H1 (cell line): ENCODE measurements around the gene AKT1. TPM values are rescaled to one million over a fixed set of nuclear protein-coding genes. Genes with fewer than 3 reads are reported as not detected.

Source experiments
- BACH1 ChIP-seq: IDR thresholded peaks from 2 replicates; pipeline ENCODE4 v1.6.1; 2012; ENCODE audit warnings: low read length, improper control_type of control experiment
- JUND ChIP-seq: IDR thresholded peaks from 2 replicates; pipeline ENCODE4 v1.6.1; 2011; ENCODE audit warnings: mild to moderate bottlenecking, improper control_type of control experiment, low read length
- POLR2A ChIP-seq, 2 experiments: IDR thresholded peaks; 1 replicate in 1 of 2; 2 replicates in 1 of 2; pipeline ENCODE4 v1.6.1; 2011; ENCODE audit warnings: low read depth in 2 of 2, low read length in 2 of 2, mild to moderate bottlenecking in 2 of 2; ENCODE audit errors: control extremely low read depth in 1 of 2
- SAP30 ChIP-seq: fragments of 300-600 bp; sonication (generic); IDR thresholded peaks from 2 replicates; pipeline ENCODE4 v1.7.1; 2012; ENCODE audit warnings: low read length, moderate library complexity, mild to moderate bottlenecking, inconsistent platforms; ENCODE audit not compliant: insufficient read depth, insufficient replicate concordance
- SIN3A ChIP-seq, 2 experiments: IDR thresholded peaks in 1 of 2; conservative IDR thresholded peaks in 1 of 2; 2 replicates each; pipeline ENCODE4 v1.6.1; 2011 to 2012; ENCODE audit warnings: low read length in 2 of 2, improper control_type of control experiment in 1 of 2, low read depth in 1 of 2, mild to moderate bottlenecking in 1 of 2
- polyA plus RNA-seq, 7 experiments: library from polyadenylated mRNA; depleted of rRNA in 3 of 7; stranded (reverse) in 5 of 7; unstranded in 2 of 7; fragments of >200 nt in 5 of 7; fragments of 200-250 nt in 2 of 7; gene quantifications; 1 replicate in 5 of 7; 2 replicates in 1 of 7; 4 replicates in 1 of 7; pipeline versions ENCODE4 v1.2.1 to v1.2.3, GENCODE V29; 2011 to 2013; ENCODE audit warnings: missing spikeins in 2 of 7, mixed read lengths in 2 of 7
- total RNA-seq: library from RNA; stranded (reverse); fragmentation: NEBNext Ultra II Directional; extraction: Animal tissue kit (Norgen Biotek cat#: 25700); gene quantifications from 2 replicates; pipeline ENCODE4 v1.2.1, GENCODE V29; 2021
- TF ChIP-seq, protein P1 (sequence below), 3 experiments: IDR thresholded peaks; 1 replicate in 2 of 3; 2 replicates in 1 of 3; pipeline versions ENCODE4 v1.5.1 to v1.6.1; 2011; ENCODE audit warnings: low read length in 3 of 3, mild to moderate bottlenecking in 3 of 3, inconsistent platforms in 2 of 3, low read depth in 1 of 3, moderate library complexity in 1 of 3; ENCODE audit not compliant: insufficient read depth in 1 of 3; ENCODE audit errors: control extremely low read depth in 1 of 3
- TF ChIP-seq, protein P2 (sequence below): fragments of 300-600 bp; sonication (generic); IDR thresholded peaks from 2 replicates; pipeline ENCODE4 v1.7.1; 2012; ENCODE audit warnings: low read length, moderate library complexity, mild to moderate bottlenecking, inconsistent platforms; ENCODE audit not compliant: insufficient replicate concordance

AKT1 gene
- total and polyA plus RNA-seq, 2 of the 8 experiments (the other 6 are each of a cell fraction or from before 2014, with no cell fraction given), result 68.1 to 71.5 TPM

DNA sequence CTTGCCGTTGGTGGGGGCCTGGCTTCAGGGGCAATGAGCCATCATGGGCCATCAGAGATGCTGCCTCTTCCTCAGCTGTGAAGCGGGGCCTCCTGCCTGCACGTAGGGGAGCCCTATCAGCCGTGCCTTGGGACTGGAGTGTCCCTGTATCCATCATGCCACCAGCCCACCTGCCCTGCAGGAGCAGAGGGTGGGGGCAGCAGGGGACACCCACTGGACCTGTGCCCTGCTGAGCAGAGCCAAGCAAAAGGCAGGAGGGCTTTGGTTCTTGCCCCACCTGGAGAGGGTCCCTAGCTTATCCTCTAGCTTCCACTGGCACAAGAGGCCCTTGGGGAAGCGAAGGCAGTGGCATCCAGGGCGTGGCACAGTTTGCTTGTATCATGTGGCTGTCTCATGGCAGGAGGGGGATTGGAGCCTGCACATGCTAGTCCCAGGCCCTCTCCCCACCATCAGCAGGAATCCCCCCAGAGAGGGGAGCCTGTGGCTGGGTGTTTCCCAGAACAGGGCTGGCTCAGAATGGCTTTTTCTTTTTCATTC, 61.4 kb downstream of the AKT1 start (continued):
- TF ChIP-seq, protein P1, sequence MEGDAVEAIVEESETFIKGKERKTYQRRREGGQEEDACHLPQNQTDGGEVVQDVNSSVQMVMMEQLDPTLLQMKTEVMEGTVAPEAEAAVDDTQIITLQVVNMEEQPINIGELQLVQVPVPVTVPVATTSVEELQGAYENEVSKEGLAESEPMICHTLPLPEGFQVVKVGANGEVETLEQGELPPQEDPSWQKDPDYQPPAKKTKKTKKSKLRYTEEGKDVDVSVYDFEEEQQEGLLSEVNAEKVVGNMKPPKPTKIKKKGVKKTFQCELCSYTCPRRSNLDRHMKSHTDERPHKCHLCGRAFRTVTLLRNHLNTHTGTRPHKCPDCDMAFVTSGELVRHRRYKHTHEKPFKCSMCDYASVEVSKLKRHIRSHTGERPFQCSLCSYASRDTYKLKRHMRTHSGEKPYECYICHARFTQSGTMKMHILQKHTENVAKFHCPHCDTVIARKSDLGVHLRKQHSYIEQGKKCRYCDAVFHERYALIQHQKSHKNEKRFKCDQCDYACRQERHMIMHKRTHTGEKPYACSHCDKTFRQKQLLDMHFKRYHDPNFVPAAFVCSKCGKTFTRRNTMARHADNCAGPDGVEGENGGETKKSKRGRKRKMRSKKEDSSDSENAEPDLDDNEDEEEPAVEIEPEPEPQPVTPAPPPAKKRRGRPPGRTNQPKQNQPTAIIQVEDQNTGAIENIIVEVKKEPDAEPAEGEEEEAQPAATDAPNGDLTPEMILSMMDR (IDR thresholded peaks at IDR 0.05; ENCODE audit: control extremely low read depth in 1 of 3, insufficient read depth in 1 of 3, low read depth in 1 of 3, low read length in 3 of 3), result no peak
- TF ChIP-seq SAP30 (no peak), BACH1 (no peak), JUND (no peak), SIN3A (conservative IDR thresholded peaks at IDR 0.05 in 1 of 2, IDR thresholded peaks at IDR 0.05 in 1 of 2; ENCODE audit: low read depth in 1 of 2, low read length in 2 of 2) (no peak), POLR2A (IDR thresholded peaks at IDR 0.05; ENCODE audit: control extremely low read depth in 1 of 2, low read depth in 2 of 2, low read length in 2 of 2) (no peak)
- TF ChIP-seq, protein P2, sequence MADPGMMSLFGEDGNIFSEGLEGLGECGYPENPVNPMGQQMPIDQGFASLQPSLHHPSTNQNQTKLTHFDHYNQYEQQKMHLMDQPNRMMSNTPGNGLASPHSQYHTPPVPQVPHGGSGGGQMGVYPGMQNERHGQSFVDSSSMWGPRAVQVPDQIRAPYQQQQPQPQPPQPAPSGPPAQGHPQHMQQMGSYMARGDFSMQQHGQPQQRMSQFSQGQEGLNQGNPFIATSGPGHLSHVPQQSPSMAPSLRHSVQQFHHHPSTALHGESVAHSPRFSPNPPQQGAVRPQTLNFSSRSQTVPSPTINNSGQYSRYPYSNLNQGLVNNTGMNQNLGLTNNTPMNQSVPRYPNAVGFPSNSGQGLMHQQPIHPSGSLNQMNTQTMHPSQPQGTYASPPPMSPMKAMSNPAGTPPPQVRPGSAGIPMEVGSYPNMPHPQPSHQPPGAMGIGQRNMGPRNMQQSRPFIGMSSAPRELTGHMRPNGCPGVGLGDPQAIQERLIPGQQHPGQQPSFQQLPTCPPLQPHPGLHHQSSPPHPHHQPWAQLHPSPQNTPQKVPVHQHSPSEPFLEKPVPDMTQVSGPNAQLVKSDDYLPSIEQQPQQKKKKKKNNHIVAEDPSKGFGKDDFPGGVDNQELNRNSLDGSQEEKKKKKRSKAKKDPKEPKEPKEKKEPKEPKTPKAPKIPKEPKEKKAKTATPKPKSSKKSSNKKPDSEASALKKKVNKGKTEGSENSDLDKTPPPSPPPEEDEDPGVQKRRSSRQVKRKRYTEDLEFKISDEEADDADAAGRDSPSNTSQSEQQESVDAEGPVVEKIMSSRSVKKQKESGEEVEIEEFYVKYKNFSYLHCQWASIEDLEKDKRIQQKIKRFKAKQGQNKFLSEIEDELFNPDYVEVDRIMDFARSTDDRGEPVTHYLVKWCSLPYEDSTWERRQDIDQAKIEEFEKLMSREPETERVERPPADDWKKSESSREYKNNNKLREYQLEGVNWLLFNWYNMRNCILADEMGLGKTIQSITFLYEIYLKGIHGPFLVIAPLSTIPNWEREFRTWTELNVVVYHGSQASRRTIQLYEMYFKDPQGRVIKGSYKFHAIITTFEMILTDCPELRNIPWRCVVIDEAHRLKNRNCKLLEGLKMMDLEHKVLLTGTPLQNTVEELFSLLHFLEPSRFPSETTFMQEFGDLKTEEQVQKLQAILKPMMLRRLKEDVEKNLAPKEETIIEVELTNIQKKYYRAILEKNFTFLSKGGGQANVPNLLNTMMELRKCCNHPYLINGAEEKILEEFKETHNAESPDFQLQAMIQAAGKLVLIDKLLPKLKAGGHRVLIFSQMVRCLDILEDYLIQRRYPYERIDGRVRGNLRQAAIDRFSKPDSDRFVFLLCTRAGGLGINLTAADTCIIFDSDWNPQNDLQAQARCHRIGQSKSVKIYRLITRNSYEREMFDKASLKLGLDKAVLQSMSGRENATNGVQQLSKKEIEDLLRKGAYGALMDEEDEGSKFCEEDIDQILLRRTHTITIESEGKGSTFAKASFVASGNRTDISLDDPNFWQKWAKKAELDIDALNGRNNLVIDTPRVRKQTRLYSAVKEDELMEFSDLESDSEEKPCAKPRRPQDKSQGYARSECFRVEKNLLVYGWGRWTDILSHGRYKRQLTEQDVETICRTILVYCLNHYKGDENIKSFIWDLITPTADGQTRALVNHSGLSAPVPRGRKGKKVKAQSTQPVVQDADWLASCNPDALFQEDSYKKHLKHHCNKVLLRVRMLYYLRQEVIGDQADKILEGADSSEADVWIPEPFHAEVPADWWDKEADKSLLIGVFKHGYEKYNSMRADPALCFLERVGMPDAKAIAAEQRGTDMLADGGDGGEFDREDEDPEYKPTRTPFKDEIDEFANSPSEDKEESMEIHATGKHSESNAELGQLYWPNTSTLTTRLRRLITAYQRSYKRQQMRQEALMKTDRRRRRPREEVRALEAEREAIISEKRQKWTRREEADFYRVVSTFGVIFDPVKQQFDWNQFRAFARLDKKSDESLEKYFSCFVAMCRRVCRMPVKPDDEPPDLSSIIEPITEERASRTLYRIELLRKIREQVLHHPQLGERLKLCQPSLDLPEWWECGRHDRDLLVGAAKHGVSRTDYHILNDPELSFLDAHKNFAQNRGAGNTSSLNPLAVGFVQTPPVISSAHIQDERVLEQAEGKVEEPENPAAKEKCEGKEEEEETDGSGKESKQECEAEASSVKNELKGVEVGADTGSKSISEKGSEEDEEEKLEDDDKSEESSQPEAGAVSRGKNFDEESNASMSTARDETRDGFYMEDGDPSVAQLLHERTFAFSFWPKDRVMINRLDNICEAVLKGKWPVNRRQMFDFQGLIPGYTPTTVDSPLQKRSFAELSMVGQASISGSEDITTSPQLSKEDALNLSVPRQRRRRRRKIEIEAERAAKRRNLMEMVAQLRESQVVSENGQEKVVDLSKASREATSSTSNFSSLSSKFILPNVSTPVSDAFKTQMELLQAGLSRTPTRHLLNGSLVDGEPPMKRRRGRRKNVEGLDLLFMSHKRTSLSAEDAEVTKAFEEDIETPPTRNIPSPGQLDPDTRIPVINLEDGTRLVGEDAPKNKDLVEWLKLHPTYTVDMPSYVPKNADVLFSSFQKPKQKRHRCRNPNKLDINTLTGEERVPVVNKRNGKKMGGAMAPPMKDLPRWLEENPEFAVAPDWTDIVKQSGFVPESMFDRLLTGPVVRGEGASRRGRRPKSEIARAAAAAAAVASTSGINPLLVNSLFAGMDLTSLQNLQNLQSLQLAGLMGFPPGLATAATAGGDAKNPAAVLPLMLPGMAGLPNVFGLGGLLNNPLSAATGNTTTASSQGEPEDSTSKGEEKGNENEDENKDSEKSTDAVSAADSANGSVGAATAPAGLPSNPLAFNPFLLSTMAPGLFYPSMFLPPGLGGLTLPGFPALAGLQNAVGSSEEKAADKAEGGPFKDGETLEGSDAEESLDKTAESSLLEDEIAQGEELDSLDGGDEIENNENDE, result no peak
